ENCODE results near the gene NOTO. TPM values are rescaled to one million over a fixed set of nuclear protein-coding genes. Genes with fewer than 3 reads are reported as not detected.

The NOTO gene
- total RNA-seq, 1 donor from 2014 or later = not detected

DNA sequence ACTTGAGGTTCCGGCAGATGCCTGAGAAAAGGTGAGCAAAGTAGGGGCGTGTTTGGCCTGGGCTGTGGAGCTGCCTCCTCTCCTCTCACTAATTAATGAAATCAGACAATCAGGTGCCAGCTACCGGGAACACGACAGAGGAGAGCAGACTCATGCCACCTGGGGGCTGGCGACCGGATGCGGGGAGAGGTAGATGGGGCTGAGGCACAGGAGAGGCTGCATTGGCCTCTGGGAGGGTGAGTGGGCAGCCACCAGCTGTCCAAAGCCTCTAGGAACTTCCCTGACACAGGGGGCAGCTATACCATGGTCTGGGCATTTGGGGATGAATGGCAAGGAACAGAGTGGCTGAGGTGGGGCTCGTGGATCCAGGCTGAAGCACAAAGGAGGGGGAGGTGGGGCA is 56.9 kb downstream of the NOTO start:
- Histone ChIP-seq H3K27me3 (ENCODE audit: control insufficient read depth, insufficient read depth, low read length) (no peaks in the 10 kb centered on the region), H3K4me3 (ENCODE audit: low read depth, low read length) (no peak overlapping the region), H3K36me3 (ENCODE audit: control insufficient read depth, insufficient read depth, low read length) (peaks cover 2% of the 10 kb centered on the region)
- DNase-seq (ENCODE audit: low read depth) = no peak
- TF ChIP-seq, protein P1, sequence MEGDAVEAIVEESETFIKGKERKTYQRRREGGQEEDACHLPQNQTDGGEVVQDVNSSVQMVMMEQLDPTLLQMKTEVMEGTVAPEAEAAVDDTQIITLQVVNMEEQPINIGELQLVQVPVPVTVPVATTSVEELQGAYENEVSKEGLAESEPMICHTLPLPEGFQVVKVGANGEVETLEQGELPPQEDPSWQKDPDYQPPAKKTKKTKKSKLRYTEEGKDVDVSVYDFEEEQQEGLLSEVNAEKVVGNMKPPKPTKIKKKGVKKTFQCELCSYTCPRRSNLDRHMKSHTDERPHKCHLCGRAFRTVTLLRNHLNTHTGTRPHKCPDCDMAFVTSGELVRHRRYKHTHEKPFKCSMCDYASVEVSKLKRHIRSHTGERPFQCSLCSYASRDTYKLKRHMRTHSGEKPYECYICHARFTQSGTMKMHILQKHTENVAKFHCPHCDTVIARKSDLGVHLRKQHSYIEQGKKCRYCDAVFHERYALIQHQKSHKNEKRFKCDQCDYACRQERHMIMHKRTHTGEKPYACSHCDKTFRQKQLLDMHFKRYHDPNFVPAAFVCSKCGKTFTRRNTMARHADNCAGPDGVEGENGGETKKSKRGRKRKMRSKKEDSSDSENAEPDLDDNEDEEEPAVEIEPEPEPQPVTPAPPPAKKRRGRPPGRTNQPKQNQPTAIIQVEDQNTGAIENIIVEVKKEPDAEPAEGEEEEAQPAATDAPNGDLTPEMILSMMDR (IDR thresholded peaks at IDR 0.05; ENCODE audit: insufficient read depth, low read length, poor library complexity, severe bottlenecking) = no peak

DNA sequence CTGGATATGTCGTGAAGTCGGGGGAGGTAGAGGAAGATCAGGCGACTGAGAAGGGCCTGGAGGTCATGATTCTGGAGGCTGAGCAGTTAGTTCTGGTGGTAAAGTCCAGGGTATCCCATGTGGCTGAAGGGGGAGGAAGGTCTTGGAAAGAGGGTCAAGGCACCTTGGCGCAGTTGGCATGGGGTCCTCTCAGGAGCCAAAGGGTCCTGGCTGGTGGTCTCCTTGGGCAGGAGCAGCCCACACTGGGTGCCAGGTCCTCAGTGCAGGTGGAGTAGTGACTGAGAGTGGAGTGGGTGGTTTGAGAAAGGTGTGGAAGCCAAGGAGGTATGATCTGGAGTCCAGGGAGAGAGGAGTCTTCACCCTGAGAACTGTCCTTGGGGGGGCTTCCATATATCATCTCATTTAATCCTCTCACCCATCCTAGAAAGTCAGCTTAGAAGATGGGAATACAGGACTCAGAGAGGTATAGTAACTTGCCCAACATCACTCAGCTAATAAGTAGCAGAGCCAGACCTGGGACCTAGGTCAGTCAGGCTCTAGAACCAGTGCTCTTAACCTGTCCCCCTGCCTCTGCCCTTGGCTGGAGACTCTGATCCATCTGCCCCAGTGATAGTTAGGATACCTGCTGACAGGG is 57.4 kb downstream of the NOTO start:
- Histone ChIP-seq H3K36me3 (ENCODE audit: control insufficient read depth, insufficient read depth, low read length) (no peaks in the 10 kb centered on the region), H3K4me3 (ENCODE audit: low read depth, low read length) (no peak overlapping the region), H3K27me3 (ENCODE audit: control insufficient read depth, insufficient read depth, low read length) (no peaks in the 10 kb centered on the region)
- DNase-seq (ENCODE audit: low read depth) = no peak
- TF ChIP-seq, protein P1 (IDR thresholded peaks at IDR 0.05; ENCODE audit: insufficient read depth, low read length, poor library complexity, severe bottlenecking) = no peak

DNA sequence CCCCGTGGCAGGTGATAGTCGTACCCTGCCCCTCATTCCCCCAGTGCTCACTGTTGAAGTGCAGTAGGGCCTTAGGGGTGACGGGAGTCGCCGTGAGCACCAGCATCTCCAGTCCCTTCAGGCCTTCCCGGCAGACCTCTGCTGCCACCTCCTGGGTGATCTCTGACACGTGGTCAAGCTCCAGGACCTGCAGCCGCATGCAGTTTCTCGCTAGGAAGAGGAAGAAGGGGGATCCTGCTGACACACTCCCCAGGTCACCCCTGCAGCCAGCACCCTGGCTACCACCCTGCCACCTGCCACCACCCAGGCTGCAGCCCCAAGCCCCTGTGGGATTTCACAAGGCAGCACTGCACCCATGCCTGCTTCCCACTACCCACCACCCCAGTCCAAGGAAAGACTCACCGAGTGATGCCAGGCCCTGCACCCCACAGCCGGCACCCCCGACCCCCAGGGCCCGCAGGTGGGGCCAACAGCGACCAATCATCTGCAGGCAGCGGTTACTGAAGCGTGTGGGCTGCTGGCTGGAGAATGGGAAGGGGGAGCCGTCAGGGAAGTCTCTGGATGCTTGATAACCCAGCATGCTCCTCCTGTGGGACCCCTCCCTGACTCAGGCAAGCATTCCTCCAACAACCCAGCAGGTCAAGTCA is 58.1 kb downstream of the NOTO start:
- TF ChIP-seq, protein P1 (IDR thresholded peaks at IDR 0.05; ENCODE audit: insufficient read depth, low read length, poor library complexity, severe bottlenecking) = peak; percentile 66
- no peak for DNase-seq (ENCODE audit: low read depth)
- Histone ChIP-seq H3K27me3 (ENCODE audit: control insufficient read depth, insufficient read depth, low read length) (no peaks in the 10 kb centered on the region), H3K36me3 (ENCODE audit: control insufficient read depth, insufficient read depth, low read length) (no peaks in the 10 kb centered on the region), H3K4me3 (ENCODE audit: low read depth, low read length) (no peak overlapping the region)

Other genes with a start within 250 kb of the NOTO start
- 7.6 and 13.0 TPM in 2 replicates for gene SFXN5, start 130.9 kb upstream of the NOTO start, total RNA-seq
- 33.3 and 43.6 TPM in 2 replicates for gene RAB11FIP5, start 89.6 kb upstream of the NOTO start, total RNA-seq
- 30.2 and 33.6 TPM in 2 replicates for gene SMYD5, start 11.7 kb downstream of the NOTO start, total RNA-seq
- gene PRADC1, start 30.7 kb downstream of the NOTO start, total RNA-seq = 6.6 and 7.8 TPM in 2 replicates
- gene CCT7, start 31.7 kb downstream of the NOTO start, total RNA-seq = 254 and 277 TPM in 2 replicates
- 7.0 and 9.9 TPM in 2 replicates for gene FBXO41, start 81.9 kb downstream of the NOTO start, total RNA-seq
- not detected in 2 replicates for gene EGR4, start 91.0 kb downstream of the NOTO start, total RNA-seq
- gene ALMS1, start 183.3 kb downstream of the NOTO start, total RNA-seq = 19.6 and 26.1 TPM in 2 replicates

Measured in kidney epithelial cell (primary cell).